ENCODE results near the gene SGTA. TPM values are rescaled to one million over a fixed set of nuclear protein-coding genes. Genes with fewer than 3 reads are reported as not detected.

Gene SGTA
- total and polyA plus RNA-seq, 2 of the 13 experiments (the other 11 are each of a cell fraction or from before 2014, with no cell fraction given): 43.9 to 47.4 TPM

DNA sequence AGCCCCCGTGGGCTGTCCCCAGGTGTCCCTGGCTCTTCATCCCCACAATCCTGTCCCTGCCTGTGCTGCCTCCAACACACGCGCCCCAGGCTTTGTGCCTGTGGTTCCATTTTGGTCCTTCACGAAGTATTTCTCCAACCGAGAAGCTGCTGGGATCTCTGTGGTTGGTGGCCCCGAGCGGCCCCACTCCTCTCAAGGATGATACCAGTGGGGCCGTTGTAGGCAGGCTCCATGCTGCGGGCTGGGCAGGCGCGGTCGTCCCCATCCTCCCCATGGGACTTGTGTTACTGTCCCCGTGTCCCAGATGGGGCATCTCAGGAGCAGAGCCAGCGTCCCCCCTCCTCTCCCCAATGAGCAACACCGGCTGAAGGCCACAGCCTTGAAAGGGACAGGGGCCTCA lies 32.9 kb upstream of the SGTA start (continued):
- TF ChIP-seq, protein P1, sequence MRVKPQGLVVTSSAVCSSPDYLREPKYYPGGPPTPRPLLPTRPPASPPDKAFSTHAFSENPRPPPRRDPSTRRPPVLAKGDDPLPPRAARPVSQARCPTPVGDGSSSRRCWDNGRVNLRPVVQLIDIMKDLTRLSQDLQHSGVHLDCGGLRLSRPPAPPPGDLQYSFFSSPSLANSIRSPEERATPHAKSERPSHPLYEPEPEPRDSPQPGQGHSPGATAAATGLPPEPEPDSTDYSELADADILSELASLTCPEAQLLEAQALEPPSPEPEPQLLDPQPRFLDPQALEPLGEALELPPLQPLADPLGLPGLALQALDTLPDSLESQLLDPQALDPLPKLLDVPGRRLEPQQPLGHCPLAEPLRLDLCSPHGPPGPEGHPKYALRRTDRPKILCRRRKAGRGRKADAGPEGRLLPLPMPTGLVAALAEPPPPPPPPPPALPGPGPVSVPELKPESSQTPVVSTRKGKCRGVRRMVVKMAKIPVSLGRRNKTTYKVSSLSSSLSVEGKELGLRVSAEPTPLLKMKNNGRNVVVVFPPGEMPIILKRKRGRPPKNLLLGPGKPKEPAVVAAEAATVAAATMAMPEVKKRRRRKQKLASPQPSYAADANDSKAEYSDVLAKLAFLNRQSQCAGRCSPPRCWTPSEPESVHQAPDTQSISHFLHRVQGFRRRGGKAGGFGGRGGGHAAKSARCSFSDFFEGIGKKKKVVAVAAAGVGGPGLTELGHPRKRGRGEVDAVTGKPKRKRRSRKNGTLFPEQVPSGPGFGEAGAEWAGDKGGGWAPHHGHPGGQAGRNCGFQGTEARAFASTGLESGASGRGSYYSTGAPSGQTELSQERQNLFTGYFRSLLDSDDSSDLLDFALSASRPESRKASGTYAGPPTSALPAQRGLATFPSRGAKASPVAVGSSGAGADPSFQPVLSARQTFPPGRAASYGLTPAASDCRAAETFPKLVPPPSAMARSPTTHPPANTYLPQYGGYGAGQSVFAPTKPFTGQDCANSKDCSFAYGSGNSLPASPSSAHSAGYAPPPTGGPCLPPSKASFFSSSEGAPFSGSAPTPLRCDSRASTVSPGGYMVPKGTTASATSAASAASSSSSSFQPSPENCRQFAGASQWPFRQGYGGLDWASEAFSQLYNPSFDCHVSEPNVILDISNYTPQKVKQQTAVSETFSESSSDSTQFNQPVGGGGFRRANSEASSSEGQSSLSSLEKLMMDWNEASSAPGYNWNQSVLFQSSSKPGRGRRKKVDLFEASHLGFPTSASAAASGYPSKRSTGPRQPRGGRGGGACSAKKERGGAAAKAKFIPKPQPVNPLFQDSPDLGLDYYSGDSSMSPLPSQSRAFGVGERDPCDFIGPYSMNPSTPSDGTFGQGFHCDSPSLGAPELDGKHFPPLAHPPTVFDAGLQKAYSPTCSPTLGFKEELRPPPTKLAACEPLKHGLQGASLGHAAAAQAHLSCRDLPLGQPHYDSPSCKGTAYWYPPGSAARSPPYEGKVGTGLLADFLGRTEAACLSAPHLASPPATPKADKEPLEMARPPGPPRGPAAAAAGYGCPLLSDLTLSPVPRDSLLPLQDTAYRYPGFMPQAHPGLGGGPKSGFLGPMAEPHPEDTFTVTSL (CRISPR knock-in tag; IDR thresholded peaks at IDR 0.05; ENCODE audit: borderline replicate concordance): no peak
- no peak for TF ChIP-seq ZNF546 (CRISPR knock-in tag; conservative IDR thresholded peaks at IDR 0.05)
- no peak for TF ChIP-seq NR2F2 (IDR thresholded peaks at IDR 0.05; ENCODE audit: borderline replicate concordance, low read depth)
- TF ChIP-seq, protein P2, sequence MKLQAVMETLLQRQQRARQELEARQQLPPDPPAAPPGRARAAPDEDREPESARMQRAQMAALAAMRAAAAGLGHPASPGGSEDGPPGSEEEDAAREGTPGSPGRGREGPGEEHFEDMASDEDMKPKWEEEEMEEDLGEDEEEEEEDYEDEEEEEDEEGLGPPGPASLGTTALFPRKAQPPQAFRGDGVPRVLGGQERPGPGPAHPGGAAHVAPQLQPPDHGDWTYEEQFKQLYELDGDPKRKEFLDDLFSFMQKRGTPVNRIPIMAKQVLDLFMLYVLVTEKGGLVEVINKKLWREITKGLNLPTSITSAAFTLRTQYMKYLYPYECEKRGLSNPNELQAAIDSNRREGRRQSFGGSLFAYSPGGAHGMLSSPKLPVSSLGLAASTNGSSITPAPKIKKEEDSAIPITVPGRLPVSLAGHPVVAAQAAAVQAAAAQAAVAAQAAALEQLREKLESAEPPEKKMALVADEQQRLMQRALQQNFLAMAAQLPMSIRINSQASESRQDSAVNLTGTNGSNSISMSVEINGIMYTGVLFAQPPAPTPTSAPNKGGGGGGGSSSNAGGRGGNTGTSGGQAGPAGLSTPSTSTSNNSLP (IDR thresholded peaks at IDR 0.05; ENCODE audit: low read depth, low read length): no peak
- TF ChIP-seq ZNF253 (CRISPR knock-in tag; IDR thresholded peaks at IDR 0.05; ENCODE audit: borderline replicate concordance): no peak

DNA sequence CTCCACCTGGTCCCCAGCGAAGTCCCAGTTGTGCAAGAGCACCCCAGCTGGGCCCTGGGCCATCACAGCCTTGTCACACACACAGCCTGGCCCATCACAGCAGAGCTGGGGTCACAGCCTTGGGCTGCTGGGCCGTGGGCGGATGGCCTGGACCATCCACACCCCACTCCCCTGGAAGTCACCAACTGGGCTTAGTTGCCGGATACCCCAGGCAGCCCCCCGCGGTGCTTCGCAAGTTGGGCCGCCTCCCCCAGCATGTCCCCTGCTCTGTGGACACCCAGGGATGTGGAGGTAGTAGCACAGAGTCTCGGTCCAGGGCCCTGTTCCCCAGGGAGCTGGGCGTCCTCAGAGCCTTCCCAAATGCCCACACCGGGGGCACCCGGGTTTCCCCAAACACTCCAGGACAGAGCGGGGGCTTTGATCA lies 32.1 kb upstream of the SGTA start:
- Histone ChIP-seq H3K27ac (ENCODE audit: extremely low read length, insufficient read depth, low read length) (no peak overlapping the region), H3K9ac (ENCODE audit: insufficient read depth, low read depth, low read length) (no peak overlapping the region), H3K4me2 (ENCODE audit: low read depth, low read length) (no peak overlapping the region), H2AFZ (ENCODE audit: low read length) (no peak overlapping the region), H3K4me1 (ENCODE audit: insufficient read depth, low read length) (peaks cover 18% of the 10 kb centered on the region), H3K36me3 (replicated peaks in 1 of 2; ENCODE audit: control insufficient read depth in 1 of 2, insufficient read depth in 2 of 2, low read length in 2 of 2) (peaks cover 5 to 13% of the 10 kb centered on the region in 2 experiments; a peak in 1 of 5 replicates), H3K9me3 (ENCODE audit: low read length) (no peaks in the 10 kb centered on the region), H4K20me1 (ENCODE audit: insufficient read depth, low read length) (no peaks in the 10 kb centered on the region), H3K4me3 (replicated peaks in 1 of 3; ENCODE audit: insufficient read depth in 1 of 3, low read depth in 2 of 3, low read length in 3 of 3) (no peak overlapping the region), H3K79me2 (ENCODE audit: insufficient read depth, low read length) (no peaks in the 10 kb centered on the region), H3K27me3 (ENCODE audit: control insufficient read depth in 1 of 2, insufficient read depth in 2 of 2, low read length in 2 of 2) (no peaks in the 10 kb centered on the region)
- ATAC-seq (no peak), FAIRE-seq (no peak), DNase-seq (ENCODE audit: low spot score) (no peak)
- WGBS (ENCODE audit: low lambda C conversion rate): 100% methylated on average over 1 of the region's 13 CpGs
- no peak for TF ChIP-seq ZNF678 (CRISPR knock-in tag; IDR thresholded peaks at IDR 0.05)
- peak; percentile 68 for TF ChIP-seq AGO1 (IDR thresholded peaks at IDR 0.05; ENCODE audit: low read depth, low read length, poor library complexity, severe bottlenecking)
- TF ChIP-seq AGO2 (optimal IDR thresholded peaks at IDR 0.05; ENCODE audit: low read depth, low read length): peak; percentile 65
- TF ChIP-seq RBM22 (optimal IDR thresholded peaks at IDR 0.05; ENCODE audit: low read length): peak; percentile 27
- CTCF ChIA-PET (ENCODE audit: low intra/inter-chr PET ratio, low total read pairs): no interaction called here
- no TSS peak for BruUV-seq (replicated peaks)
- intact Hi-C loops (cut with micrococcal nuclease; ENCODE audit: unreplicated experiment) (no loop called here), in situ Hi-C loops (cut with HindIII; ENCODE audit: extremely low pct_ligation_motif_present, low pct_unique_long_range_greater_than_20kb) (loop anchor here (10.0 kb wide), 1 partner anchor 60 kb away; no protein-coding TSS in a partner anchor)
- POLR2A ChIA-PET: no interaction called here

All from HepG2 (cell line).